ENCODE data around the gene SOX1.

DNA sequence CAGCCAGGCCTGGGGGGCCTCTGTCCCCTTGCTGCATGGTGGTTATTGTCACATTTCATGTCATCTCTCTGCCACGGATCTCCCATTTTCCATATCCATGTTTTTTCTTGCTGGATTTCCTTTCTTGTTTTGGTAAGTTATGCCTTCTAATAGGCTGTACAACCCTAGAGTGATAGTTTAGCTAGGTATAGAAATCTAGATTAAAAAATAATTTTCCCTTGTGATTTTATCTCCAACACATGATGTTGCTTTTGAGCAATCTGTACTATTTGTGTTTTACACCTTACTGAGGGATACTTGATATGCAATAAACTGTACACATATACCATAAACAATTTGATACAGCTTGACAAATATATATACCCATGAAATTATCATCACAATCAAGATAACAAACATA lies 17.0 kb downstream of the SOX1 start:
- TF ChIP-seq POLR2A (IDR thresholded peaks at IDR 0.05) (no peak), EP300 (IDR thresholded peaks at IDR 0.05) (no peak)
- TF ChIP-seq, protein P1, sequence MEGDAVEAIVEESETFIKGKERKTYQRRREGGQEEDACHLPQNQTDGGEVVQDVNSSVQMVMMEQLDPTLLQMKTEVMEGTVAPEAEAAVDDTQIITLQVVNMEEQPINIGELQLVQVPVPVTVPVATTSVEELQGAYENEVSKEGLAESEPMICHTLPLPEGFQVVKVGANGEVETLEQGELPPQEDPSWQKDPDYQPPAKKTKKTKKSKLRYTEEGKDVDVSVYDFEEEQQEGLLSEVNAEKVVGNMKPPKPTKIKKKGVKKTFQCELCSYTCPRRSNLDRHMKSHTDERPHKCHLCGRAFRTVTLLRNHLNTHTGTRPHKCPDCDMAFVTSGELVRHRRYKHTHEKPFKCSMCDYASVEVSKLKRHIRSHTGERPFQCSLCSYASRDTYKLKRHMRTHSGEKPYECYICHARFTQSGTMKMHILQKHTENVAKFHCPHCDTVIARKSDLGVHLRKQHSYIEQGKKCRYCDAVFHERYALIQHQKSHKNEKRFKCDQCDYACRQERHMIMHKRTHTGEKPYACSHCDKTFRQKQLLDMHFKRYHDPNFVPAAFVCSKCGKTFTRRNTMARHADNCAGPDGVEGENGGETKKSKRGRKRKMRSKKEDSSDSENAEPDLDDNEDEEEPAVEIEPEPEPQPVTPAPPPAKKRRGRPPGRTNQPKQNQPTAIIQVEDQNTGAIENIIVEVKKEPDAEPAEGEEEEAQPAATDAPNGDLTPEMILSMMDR (IDR thresholded peaks at IDR 0.05), result no peak
